Esophagus muscularis mucosa (tissue), 4 donors: ENCODE data around the gene JPH2. TPM values are rescaled to one million over a fixed set of nuclear protein-coding genes. Genes with fewer than 3 reads are reported as not detected.

ENCODE experiments used
- DNase-seq: peaks from one replicate; pipeline ENCODE4 v3.0.0-alpha.2; 2017; ENCODE audit errors: extremely low spot score
- H3K27ac ChIP-seq, 4 donors: fragments of 200-600 bp; sonication (generic); replicated peaks in 1 of 4; 1 replicate in 3 of 4; 2 replicates in 1 of 4; pipeline ENCODE4 v1.5.1; 2016 to 2019; ENCODE audit warnings: mild to moderate bottlenecking in 1 of 4
- H3K27me3 ChIP-seq, 4 donors: fragments of 200-600 bp; sonication (generic); one replicate each; pipeline versions ENCODE4 v1.5.1 to v1.6.0; 2016 to 2019
- H3K36me3 ChIP-seq, 4 donors: fragments of 200-600 bp; sonication (generic); one replicate each; pipeline ENCODE4 v1.5.1; 2016 to 2019
- H3K4me1 ChIP-seq, 4 donors: fragments of 200-600 bp; sonication (generic); one replicate each; pipeline ENCODE4 v1.5.1; 2016 to 2019
- H3K4me3 ChIP-seq, 4 donors: fragments of 200-600 bp; sonication (generic); 1 replicate in 2 of 4; 2 replicates in 2 of 4; pipeline ENCODE4 v1.5.1; 2016 to 2019; ENCODE audit warnings: mild to moderate bottlenecking in 4 of 4, moderate library complexity in 1 of 4
- H3K9me3 ChIP-seq, 4 donors: fragments of 200-600 bp; sonication (generic); 1 replicate in 3 of 4; 2 replicates in 1 of 4; pipeline ENCODE4 v1.5.1; 2016 to 2019
- CTCF ChIP-seq, 3 experiments: fragments of 200-600 bp in 2 of 3; fragments of 450-650 bp in 1 of 3; sonication (generic) in 2 of 3; IDR thresholded peaks; one replicate each; pipeline ENCODE4 v1.5.1; 2017 to 2019; ENCODE audit warnings: antibody characterized with exemption in 3 of 3, mild to moderate bottlenecking in 2 of 3, moderate library complexity in 1 of 3
- EP300 ChIP-seq: sonication (generic); formaldehyde crosslinking; IDR thresholded peaks from one replicate; pipeline ENCODE4 v1.6.1; 2017; ENCODE audit warnings: antibody characterized with exemption
- POLR2A ChIP-seq: fragments of 450-650 bp; IDR thresholded peaks from one replicate; pipeline ENCODE4 v1.6.1; 2017; ENCODE audit warnings: antibody characterized with exemption, moderate library complexity, mild to moderate bottlenecking, low read depth
- POLR2AphosphoS5 ChIP-seq, 2 donors: sonication (generic); formaldehyde crosslinking; IDR thresholded peaks; one replicate each; pipeline ENCODE4 v1.6.1; 2017; ENCODE audit warnings: antibody characterized with exemption in 2 of 2
- WGBS: methylation state at CpG from one replicate; pipeline ENCODE4 v1.1.5; 2018; 5-methylcytosine and 5-hydroxymethylcytosine counted together
- intact Hi-C: fragments of 100-400 bp; cut with DNase I; formaldehyde crosslinking; loops from one replicate; pipeline ENCODE4 v1.15.1; 2023
- total RNA-seq, 4 donors: library from RNA; depleted of rRNA; stranded (reverse); fragments of >200 nt; gene quantifications; one replicate each; pipeline versions ENCODE4 v1.1.0 to v1.2.1, GENCODE V29; 2016

JPH2 gene
- total RNA-seq, 4 donors from 2014 or later: 187 to 441 (median 295) TPM

GRCh38 chr20:44208770-44209169 lies 21.8 kb upstream of the JPH2 start:
- Histone ChIP-seq H3K9me3 (no peaks in the 10 kb centered on the region), H3K4me3 (peak overlapping the region; percentile 81 to 94 (median 92)), H3K36me3 (peaks cover 0 to 22% (median 12%) of the 10 kb centered on the region in 4 donors), H3K27ac (peak overlapping the region; percentile 95 to 99 (median 98)), H3K27me3 (no peaks in the 10 kb centered on the region), H3K4me1 (peaks cover 67 to 81% (median 75%) of the 10 kb centered on the region in 4 donors)
- intact Hi-C loops: no loop called here
- peak in 1 of 3 experiments; percentile 20 for TF ChIP-seq CTCF (IDR thresholded peaks at IDR 0.05)
- TF ChIP-seq EP300: no peak
- no peak for TF ChIP-seq POLR2A
- peak in 1 of 2 donors; percentile 63 for TF ChIP-seq POLR2AphosphoS5 (IDR thresholded peaks at IDR 0.05)
- WGBS: 19% methylated on average over 7 of the region's 7 CpGs
- no peak for DNase-seq

- Histone ChIP-seq H3K9me3 (no peaks in the 10 kb centered on the region), H3K4me3 (peak overlapping the region; percentile 81 to 94 (median 92)), H3K27ac (peak overlapping the region; percentile 95 to 99 (median 98)), H3K36me3 (peaks cover 0 to 22% (median 12%) of the 10 kb centered on the region in 4 donors), H3K4me1 (peaks cover 69 to 87% (median 79%) of the 10 kb centered on the region in 4 donors), H3K27me3 (no peaks in the 10 kb centered on the region)
- intact Hi-C loops: no loop called here
- DNase-seq: no peak
- no peak for TF ChIP-seq CTCF (IDR thresholded peaks at IDR 0.05)
- no peak for TF ChIP-seq POLR2AphosphoS5 (IDR thresholded peaks at IDR 0.05)
- no peak for TF ChIP-seq POLR2A
- TF ChIP-seq EP300: no peak
- 38% methylated on average over 7 of the region's 7 CpGs for WGBS
Observed at GRCh38 chr20:44208165-44208564, 21.2 kb upstream of the JPH2 start.

GRCh38 chr20:44207126-44207723 lies 20.2 kb upstream of the JPH2 start:
- Histone ChIP-seq H3K4me3 (peak overlapping the region in 3 of 4 donors; percentile 81 to 93 (median 91)), H3K27me3 (no peaks in the 10 kb centered on the region), H3K4me1 (peaks cover 76 to 83% (median 82%) of the 10 kb centered on the region in 4 donors), H3K9me3 (no peaks in the 10 kb centered on the region), H3K36me3 (peaks cover 0 to 30% (median 17%) of the 10 kb centered on the region in 4 donors), H3K27ac (peak overlapping the region; percentile 95 to 99 (median 98))
- 27% methylated on average over 3 of the region's 3 CpGs for WGBS
- TF ChIP-seq POLR2A (no peak), POLR2AphosphoS5 (IDR thresholded peaks at IDR 0.05) (peak in 1 of 2 donors; percentile 71)
- no peak for DNase-seq
- intact Hi-C loops: no loop called here

GRCh38 chr20:44206132-44206531 lies 19.1 kb upstream of the JPH2 start:
- no peaks in the 10 kb centered on the region for H3K27me3 ChIP-seq
- no peaks in the 10 kb centered on the region for H3K9me3 ChIP-seq
- intact Hi-C loops: no loop called here
- peaks cover 79 to 85% (median 81%) of the 10 kb centered on the region in 4 donors for H3K4me1 ChIP-seq
- peaks cover 0 to 41% (median 26%) of the 10 kb centered on the region in 4 donors for H3K36me3 ChIP-seq
- peak overlapping the region; percentile 95 to 99 (median 98) for H3K27ac ChIP-seq
- no peak for TF ChIP-seq POLR2AphosphoS5 (IDR thresholded peaks at IDR 0.05)
- no peak for TF ChIP-seq POLR2A
- no peak for TF ChIP-seq CTCF (IDR thresholded peaks at IDR 0.05)
- no peak for TF ChIP-seq EP300
- DNase-seq: no peak
- H3K4me3 ChIP-seq: no peak overlapping the region

- Histone ChIP-seq H3K36me3 (peaks cover 0 to 54% (median 37%) of the 10 kb centered on the region in 4 donors), H3K4me3 (no peak overlapping the region), H3K9me3 (no peaks in the 10 kb centered on the region), H3K27me3 (no peaks in the 10 kb centered on the region), H3K27ac (peak overlapping the region; percentile 61 to 99 (median 86)), H3K4me1 (peaks cover 91 to 97% (median 94%) of the 10 kb centered on the region in 4 donors)
- DNase-seq: no peak
- TF ChIP-seq POLR2AphosphoS5 (IDR thresholded peaks at IDR 0.05) (no peak), POLR2A (no peak), EP300 (no peak), CTCF (IDR thresholded peaks at IDR 0.05) (no peak)
- intact Hi-C loops: no loop called here
- WGBS: 87% methylated on average over 10 of the region's 10 CpGs
Observed at GRCh38 chr20:44204832-44205215, 17.8 kb upstream of the JPH2 start.
